Parathyroid adenoma (tissue), 2 donors: ENCODE results near the gene C10orf90.

Source experiments
- H2AFZ ChIP-seq: fragments of 300-600 bp; sonication (generic); one replicate; pipeline ENCODE4 v1.7.0; 2017; ENCODE audit warnings: antibody characterized with exemption, mild to moderate bottlenecking
- H3K27ac ChIP-seq: fragments of 300-600 bp; sonication (generic); one replicate; pipeline ENCODE4 v1.7.0; 2017
- H3K27me3 ChIP-seq: fragments of 300-600 bp; sonication (generic); one replicate; pipeline ENCODE4 v1.7.0; 2017; ENCODE audit warnings: low read length; ENCODE audit not compliant: control insufficient read depth, insufficient read depth
- H3K36me3 ChIP-seq: fragments of 300-600 bp; sonication (generic); one replicate; pipeline ENCODE4 v1.7.0; 2017; ENCODE audit warnings: low read length; ENCODE audit not compliant: control insufficient read depth, insufficient read depth
- H3K4me1 ChIP-seq: fragments of 300-600 bp; sonication (generic); one replicate; pipeline ENCODE4 v1.7.0; 2017; ENCODE audit warnings: control low read depth
- H3K4me2 ChIP-seq: fragments of 300-600 bp; sonication (generic); one replicate; pipeline ENCODE4 v1.7.0; 2017; ENCODE audit warnings: low read length
- H3K4me3 ChIP-seq: fragments of 300-600 bp; sonication (generic); one replicate; pipeline ENCODE4 v1.7.0; 2017; ENCODE audit warnings: low read depth, low read length
- H3K79me2 ChIP-seq: fragments of 300-600 bp; sonication (generic); one replicate; pipeline ENCODE4 v1.7.0; 2017; ENCODE audit warnings: control low read depth
- H3K9ac ChIP-seq: fragments of 300-600 bp; sonication (generic); one replicate; pipeline ENCODE4 v1.7.0; 2017; ENCODE audit warnings: mild to moderate bottlenecking
- H3K9me3 ChIP-seq: fragments of 300-600 bp; sonication (generic); one replicate; pipeline ENCODE4 v1.7.0; 2017; ENCODE audit warnings: low read length; ENCODE audit not compliant: control insufficient read depth
- TF ChIP-seq, protein P1 (sequence below): fragments of 300-600 bp; sonication (generic); IDR thresholded peaks from one replicate; pipeline ENCODE4 v1.7.0; 2017; ENCODE audit warnings: antibody characterized with exemption, mild to moderate bottlenecking
- donor health status: primary hyperparathyroidism.

C10orf90 gene

DNA sequence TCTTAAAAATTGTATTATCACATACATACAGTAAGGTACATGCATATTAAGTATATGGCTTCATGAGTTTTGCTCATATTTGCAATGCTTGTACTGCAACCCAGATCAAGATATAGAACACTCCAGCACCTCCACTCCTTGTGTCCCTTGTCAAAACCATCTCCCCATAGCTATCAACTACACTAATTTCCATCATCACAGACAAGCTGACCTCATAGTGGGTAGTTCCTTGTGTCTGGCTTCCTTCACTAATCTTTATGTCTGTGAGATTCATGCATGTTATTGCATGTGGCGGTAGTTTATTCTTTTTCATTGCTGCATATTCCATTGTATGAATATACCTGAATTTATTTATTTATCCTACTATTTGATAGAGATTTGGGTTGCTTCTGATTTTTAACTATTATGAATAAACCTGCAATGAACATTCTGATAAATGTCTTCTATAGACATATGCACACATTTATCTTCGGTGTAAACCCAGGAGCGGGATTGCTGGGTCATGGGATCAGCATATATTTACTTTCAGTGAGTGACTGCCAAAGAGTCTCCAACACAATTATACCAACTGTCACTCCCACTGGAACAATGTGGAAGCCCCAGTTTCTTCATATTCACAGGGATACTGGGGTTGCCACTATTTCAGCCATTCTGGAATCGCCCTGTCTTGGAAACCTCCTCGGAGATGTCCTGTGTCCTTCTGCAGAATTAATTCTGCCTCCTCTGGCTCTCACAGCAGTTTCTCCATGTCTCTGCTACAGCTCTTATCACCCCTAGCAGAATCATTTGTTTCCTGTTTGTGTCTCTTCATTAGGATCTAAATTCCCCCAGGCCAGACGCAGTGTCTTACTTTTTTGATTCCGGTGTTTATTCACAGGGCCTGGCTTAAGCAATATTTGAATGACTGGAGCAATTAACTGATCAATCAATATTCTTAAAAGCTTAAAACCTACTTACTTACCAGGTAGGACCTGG, 267.5 kb downstream of the C10orf90 start:
- H3K9me3 ChIP-seq, result no peaks in the 10 kb centered on the region
- H3K36me3 ChIP-seq, result no peaks in the 10 kb centered on the region
- no peak overlapping the region for H2AFZ ChIP-seq
- no peak overlapping the region for H3K4me2 ChIP-seq
- no peaks in the 10 kb centered on the region for H3K4me1 ChIP-seq
- TF ChIP-seq, protein P1, sequence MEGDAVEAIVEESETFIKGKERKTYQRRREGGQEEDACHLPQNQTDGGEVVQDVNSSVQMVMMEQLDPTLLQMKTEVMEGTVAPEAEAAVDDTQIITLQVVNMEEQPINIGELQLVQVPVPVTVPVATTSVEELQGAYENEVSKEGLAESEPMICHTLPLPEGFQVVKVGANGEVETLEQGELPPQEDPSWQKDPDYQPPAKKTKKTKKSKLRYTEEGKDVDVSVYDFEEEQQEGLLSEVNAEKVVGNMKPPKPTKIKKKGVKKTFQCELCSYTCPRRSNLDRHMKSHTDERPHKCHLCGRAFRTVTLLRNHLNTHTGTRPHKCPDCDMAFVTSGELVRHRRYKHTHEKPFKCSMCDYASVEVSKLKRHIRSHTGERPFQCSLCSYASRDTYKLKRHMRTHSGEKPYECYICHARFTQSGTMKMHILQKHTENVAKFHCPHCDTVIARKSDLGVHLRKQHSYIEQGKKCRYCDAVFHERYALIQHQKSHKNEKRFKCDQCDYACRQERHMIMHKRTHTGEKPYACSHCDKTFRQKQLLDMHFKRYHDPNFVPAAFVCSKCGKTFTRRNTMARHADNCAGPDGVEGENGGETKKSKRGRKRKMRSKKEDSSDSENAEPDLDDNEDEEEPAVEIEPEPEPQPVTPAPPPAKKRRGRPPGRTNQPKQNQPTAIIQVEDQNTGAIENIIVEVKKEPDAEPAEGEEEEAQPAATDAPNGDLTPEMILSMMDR, result no peak
- no peaks in the 10 kb centered on the region for H3K79me2 ChIP-seq
- no peaks in the 10 kb centered on the region for H3K27me3 ChIP-seq
- H3K27ac ChIP-seq, result no peak overlapping the region
- no peak overlapping the region for H3K9ac ChIP-seq
- H3K4me3 ChIP-seq, result no peak overlapping the region

DNA sequence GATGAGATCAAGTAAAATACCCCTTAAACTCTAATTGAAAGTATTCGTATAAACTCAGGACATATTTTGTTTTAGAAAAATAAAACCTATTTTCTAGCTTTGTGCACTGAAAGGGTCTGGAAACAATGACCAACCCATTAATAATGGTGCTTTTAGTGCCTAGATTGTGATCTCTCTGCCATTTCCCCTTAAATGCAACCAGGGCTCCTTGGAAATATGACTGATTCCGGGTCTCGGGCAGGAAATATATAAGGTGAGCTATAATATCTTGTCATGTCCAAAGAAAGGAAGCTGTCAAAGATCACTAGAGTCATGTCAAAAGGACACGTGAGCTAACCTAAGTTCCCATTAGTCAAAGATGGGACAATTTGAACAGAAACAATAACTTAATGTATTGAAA, 269.9 kb downstream of the C10orf90 start:
- H3K79me2 ChIP-seq, result no peaks in the 10 kb centered on the region
- H2AFZ ChIP-seq, result no peak overlapping the region
- no peak overlapping the region for H3K9ac ChIP-seq
- no peaks in the 10 kb centered on the region for H3K4me1 ChIP-seq
- no peak overlapping the region for H3K4me3 ChIP-seq
- H3K9me3 ChIP-seq, result no peaks in the 10 kb centered on the region
- H3K27me3 ChIP-seq, result no peaks in the 10 kb centered on the region
- H3K36me3 ChIP-seq, result no peaks in the 10 kb centered on the region
- no peak overlapping the region for H3K4me2 ChIP-seq
- H3K27ac ChIP-seq, result no peak overlapping the region
- TF ChIP-seq, protein P1, result no peak

DNA sequence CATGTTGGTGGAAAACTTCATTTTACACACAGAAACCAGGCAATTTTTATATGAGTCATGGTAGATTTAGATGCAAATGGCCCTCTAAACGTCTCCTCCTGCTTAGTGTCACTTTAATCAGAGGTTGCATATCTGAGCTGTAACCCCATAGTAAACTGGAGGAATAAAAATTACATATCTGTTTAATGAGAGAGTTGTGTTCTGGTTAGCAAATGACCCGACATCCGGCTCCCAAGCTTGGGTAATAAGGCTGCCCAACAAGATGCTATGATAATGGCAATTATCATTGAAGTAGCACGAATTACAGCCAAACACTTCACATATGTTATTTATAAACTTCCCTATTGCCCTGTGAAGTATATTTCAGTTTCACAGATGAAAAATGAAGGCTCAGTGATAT, 271.6 kb downstream of the C10orf90 start:
- Histone ChIP-seq H3K4me2 (no peak overlapping the region), H3K9me3 (no peaks in the 10 kb centered on the region), H3K27me3 (no peaks in the 10 kb centered on the region), H3K79me2 (no peaks in the 10 kb centered on the region), H3K4me3 (no peak overlapping the region), H3K4me1 (no peaks in the 10 kb centered on the region), H3K36me3 (no peaks in the 10 kb centered on the region), H2AFZ (no peak overlapping the region), H3K27ac (no peak overlapping the region), H3K9ac (no peak overlapping the region)
- TF ChIP-seq, protein P1, result no peak

DNA sequence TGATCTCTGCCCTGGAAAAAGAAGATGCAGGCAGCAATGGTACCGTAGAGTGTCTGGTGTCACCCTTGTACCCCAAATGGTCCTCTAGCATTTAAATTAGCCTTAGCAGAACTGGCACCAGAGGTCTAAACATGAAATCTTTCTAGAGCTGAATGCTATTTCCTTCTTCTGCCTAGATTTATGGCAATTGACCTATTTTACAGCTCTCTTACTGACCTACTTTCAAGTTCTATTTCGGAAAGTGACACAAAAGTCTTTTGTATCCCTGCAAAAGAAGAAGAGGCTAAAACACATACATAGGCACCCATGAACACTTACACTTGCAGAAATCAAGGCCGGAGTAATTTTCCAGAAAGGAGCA, 272.1 kb downstream of the C10orf90 start:
- no peak overlapping the region for H3K4me3 ChIP-seq

More for the DNA sequence above, 272.1 kb downstream of the C10orf90 start:
- Histone ChIP-seq H3K9me3 (no peaks in the 10 kb centered on the region), H3K9ac (no peak overlapping the region), H2AFZ (no peak overlapping the region), H3K27ac (no peak overlapping the region), H3K79me2 (no peaks in the 10 kb centered on the region), H3K27me3 (no peaks in the 10 kb centered on the region), H3K4me1 (no peaks in the 10 kb centered on the region), H3K4me2 (no peak overlapping the region), H3K36me3 (no peaks in the 10 kb centered on the region)
- TF ChIP-seq, protein P1, result no peak
